Body of pancreas (tissue), 4 donors: ENCODE results near the gene SLC47A2. TPM values are rescaled to one million over a fixed set of nuclear protein-coding genes. Genes with fewer than 3 reads are reported as not detected.

Experiments
- ATAC-seq: fragments of 150-250 bp; one replicate; pipeline ENCODE4 v1.9.1; 2016
- DNase-seq, 4 donors: peaks; one replicate each; pipeline ENCODE4 v3.0.0-alpha.2; 2019
- H3K27ac ChIP-seq, 4 donors: fragments of 200-600 bp; sonication (generic); 1 replicate in 3 of 4; 2 replicates in 1 of 4; pipeline versions ENCODE4 v1.5.1 to v1.6.1; 2016 to 2019; ENCODE audit warnings: mild to moderate bottlenecking in 1 of 4, mixed read lengths in 1 of 4, moderate library complexity in 1 of 4
- H3K27me3 ChIP-seq, 2 donors: fragments of 200-600 bp; sonication (generic); one replicate each; pipeline ENCODE4 v1.6.0; 2016; ENCODE audit warnings: mild to moderate bottlenecking in 1 of 2
- H3K36me3 ChIP-seq, 2 donors: fragments of 200-600 bp; sonication (generic); replicated peaks in 1 of 2; 2 replicates each; pipeline ENCODE4 v1.5.1; 2016; ENCODE audit warnings: low read depth in 2 of 2; ENCODE audit not compliant: insufficient read depth in 1 of 2
- H3K4me1 ChIP-seq: fragments of 200-600 bp; sonication (generic); one replicate; pipeline ENCODE4 v1.6.0; 2016
- H3K4me3 ChIP-seq, 2 donors: fragments of 200-600 bp; sonication (generic); 1 replicate in 1 of 2; 2 replicates in 1 of 2; pipeline ENCODE4 v1.5.1; 2016 to 2019
- H3K9me3 ChIP-seq, 3 donors: fragments of 200-600 bp; sonication (generic); 1 replicate in 2 of 3; 2 replicates in 1 of 3; pipeline ENCODE4 v1.5.1; 2016
- POLR2A ChIP-seq, 3 donors: fragments of 450-650 bp; IDR thresholded peaks; one replicate each; pipeline ENCODE4 v1.6.1; 2016; ENCODE audit warnings: antibody characterized with exemption in 3 of 3, mild to moderate bottlenecking in 2 of 3
- WGBS, 2 donors: methylation state at CpG; one replicate each; pipeline ENCODE4 v1.1.5; 2017; 5-methylcytosine and 5-hydroxymethylcytosine counted together
- intact Hi-C: fragments of 100-400 bp; cut with DNase I; formaldehyde crosslinking; loops from one replicate; pipeline ENCODE4 v1.15.1; 2023
- total RNA-seq, 2 donors: library from RNA; depleted of rRNA; stranded (reverse); fragments of >200 nt; gene quantifications; one replicate each; pipeline ENCODE4 v1.1.0, GENCODE V29; 2016
- TF ChIP-seq, protein P1 (sequence below), 7 experiments: fragments of 450-650 bp in 4 of 7; fragments of 200-600 bp in 3 of 7; sonication (generic) in 3 of 7; IDR thresholded peaks; one replicate each; pipeline ENCODE4 v1.5.1; 2016 to 2019; ENCODE audit warnings: antibody characterized with exemption in 7 of 7

SLC47A2 gene
- total RNA-seq, 2 donors from 2014 or later: 0.26 TPM; not detected in 1

DNA sequence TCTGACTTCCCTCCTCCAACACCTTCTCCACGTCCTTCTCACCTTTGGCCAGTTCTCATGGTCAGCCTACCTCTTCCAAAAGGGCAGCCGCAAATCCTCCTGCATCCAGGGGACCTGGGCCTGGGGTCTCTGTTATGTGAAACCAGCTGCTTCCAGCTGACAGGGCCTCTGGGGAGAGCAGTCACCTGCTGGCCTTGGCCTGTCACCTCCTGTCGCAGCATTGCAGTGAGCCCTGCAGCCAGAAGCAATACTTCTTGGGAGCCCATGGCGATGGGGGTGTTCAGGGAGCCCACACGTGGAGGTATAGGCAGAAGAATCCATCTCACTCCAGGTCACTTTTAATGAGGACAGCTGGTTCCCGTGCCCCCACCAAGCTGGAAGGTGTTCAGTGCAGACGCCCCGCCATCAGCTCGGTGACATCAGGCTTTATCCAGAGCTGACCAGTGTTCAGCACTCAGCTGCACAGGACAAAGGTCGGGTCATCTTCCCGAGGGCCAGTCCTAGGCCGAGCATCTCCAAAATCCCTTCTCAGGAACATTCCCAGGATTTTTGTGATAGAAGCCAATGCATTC is 1.7 kb upstream of the SLC47A2 start:
- no peak overlapping the region for H3K27ac ChIP-seq
- ATAC-seq (no peak), DNase-seq (no peak)
- no peaks in the 10 kb centered on the region for H3K36me3 ChIP-seq
- H3K4me1 ChIP-seq: peaks cover 18% of the 10 kb centered on the region
- TF ChIP-seq, protein P1, sequence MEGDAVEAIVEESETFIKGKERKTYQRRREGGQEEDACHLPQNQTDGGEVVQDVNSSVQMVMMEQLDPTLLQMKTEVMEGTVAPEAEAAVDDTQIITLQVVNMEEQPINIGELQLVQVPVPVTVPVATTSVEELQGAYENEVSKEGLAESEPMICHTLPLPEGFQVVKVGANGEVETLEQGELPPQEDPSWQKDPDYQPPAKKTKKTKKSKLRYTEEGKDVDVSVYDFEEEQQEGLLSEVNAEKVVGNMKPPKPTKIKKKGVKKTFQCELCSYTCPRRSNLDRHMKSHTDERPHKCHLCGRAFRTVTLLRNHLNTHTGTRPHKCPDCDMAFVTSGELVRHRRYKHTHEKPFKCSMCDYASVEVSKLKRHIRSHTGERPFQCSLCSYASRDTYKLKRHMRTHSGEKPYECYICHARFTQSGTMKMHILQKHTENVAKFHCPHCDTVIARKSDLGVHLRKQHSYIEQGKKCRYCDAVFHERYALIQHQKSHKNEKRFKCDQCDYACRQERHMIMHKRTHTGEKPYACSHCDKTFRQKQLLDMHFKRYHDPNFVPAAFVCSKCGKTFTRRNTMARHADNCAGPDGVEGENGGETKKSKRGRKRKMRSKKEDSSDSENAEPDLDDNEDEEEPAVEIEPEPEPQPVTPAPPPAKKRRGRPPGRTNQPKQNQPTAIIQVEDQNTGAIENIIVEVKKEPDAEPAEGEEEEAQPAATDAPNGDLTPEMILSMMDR (IDR thresholded peaks at IDR 0.05): no peak
- TF ChIP-seq POLR2A (IDR thresholded peaks at IDR 0.05): no peak
- no peaks in the 10 kb centered on the region for H3K9me3 ChIP-seq
- no peak overlapping the region for H3K4me3 ChIP-seq
- no peaks in the 10 kb centered on the region for H3K27me3 ChIP-seq
- intact Hi-C loops: no loop called here
- 69 to 73% methylated on average over 3 to 12 of the region's 12 CpGs for WGBS, 2 donors

DNA sequence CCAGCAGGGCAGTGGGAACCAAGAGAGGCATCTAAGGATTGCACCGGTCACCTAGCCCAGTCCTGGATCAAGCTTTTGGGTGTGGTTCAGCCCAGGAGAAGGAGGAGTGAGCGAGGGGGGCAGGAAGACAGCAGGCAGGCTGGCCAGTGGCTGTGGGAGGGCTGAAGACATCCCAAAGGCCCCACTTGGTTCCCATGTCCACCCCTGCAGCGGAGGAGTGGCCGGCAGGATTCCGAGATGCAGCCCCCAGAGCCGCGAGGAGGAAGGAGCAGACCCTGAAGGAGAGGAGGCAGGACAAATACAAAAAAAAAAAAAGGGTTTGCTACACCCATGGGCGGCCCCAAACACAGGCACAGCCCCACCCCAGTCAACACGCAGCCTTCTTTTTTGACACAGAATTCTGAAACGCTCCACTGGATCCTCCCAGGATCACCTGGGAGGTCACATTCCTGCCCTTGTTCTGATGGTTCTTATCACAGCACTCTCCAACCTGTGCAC is 1.1 kb upstream of the SLC47A2 start:
- Histone ChIP-seq H3K27me3 (no peaks in the 10 kb centered on the region), H3K4me3 (no peak overlapping the region), H3K36me3 (no peaks in the 10 kb centered on the region), H3K9me3 (no peaks in the 10 kb centered on the region), H3K27ac (no peak overlapping the region), H3K4me1 (peaks cover 18% of the 10 kb centered on the region)
- intact Hi-C loops: no loop called here
- WGBS, 2 donors: 79 to 83% methylated on average over 10 of the region's 10 CpGs
- ATAC-seq (no peak), DNase-seq (no peak)
- TF ChIP-seq, protein P1 (IDR thresholded peaks at IDR 0.05): no peak
- no peak for TF ChIP-seq POLR2A (IDR thresholded peaks at IDR 0.05)

DNA sequence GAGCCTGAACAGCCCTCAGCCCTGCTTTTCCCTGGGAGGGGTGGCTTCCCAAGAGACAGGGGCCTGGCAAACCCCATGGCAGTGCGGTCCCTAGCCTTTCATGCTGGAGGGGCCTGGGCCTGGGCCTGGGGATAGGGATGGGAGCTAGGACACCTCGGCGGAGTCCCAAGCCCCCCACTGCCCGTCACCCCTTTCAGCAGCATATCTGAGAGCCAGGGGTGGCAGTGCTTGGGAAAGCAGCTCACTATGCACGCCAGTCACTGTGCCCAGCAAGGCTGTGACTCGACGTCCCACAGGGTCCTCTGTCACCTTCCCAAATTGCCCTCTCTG is 612 bp upstream of the SLC47A2 start:
- DNase-seq (no peak), ATAC-seq (no peak)
- TF ChIP-seq, protein P1 (IDR thresholded peaks at IDR 0.05): no peak
- no peak for TF ChIP-seq POLR2A (IDR thresholded peaks at IDR 0.05)
- no peaks in the 10 kb centered on the region for H3K36me3 ChIP-seq
- WGBS, 2 donors: 80% methylated on average over 4 to 6 of the region's 7 CpGs
- no peaks in the 10 kb centered on the region for H3K9me3 ChIP-seq
- peaks cover 18% of the 10 kb centered on the region for H3K4me1 ChIP-seq
- H3K27ac ChIP-seq: no peak overlapping the region
- H3K27me3 ChIP-seq: no peaks in the 10 kb centered on the region
- intact Hi-C loops: no loop called here
- H3K4me3 ChIP-seq: no peak overlapping the region

DNA sequence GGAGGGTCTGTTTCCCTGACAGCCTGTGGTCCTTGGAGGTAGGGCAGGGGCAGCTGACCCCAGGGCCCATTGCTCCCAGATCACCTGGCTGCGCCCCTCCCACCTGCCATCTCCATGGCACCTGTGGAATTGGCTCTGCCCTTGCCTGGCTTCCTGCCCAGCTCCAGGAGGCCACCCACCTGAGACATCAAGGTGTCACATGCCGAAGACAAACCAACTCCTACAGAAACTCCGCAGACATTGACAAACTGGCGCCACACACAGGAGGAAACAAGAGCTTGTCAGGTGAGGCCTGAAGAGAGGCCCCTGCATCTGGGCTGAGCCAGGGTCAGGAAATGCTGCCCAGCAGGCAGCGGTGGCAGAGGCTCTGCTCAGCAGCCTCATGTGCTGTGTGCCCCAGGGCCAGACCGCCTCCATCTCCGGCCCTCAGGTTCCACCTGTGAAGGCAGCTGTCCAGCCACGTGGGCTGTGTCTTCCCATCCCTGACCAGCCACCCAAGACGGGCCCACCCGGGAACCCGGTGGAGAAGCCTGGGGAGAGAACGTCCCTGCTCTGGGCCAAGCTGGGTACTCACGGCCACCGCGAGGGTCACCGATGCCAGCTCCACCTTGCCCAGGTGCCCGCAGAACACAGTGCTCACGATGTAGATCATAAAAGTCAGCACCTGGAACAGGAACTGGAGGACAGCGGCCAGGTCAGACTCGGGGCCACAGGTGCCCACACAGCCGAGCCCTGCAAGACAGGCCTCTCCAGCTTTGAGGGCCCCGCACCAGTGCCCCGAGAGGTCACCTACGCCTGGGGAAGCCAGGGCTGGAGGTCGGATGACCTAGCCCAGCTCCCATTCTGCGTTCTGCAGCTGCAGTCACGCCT is 1.6 kb downstream of the SLC47A2 start:
- no peaks in the 10 kb centered on the region for H3K9me3 ChIP-seq
- H3K27ac ChIP-seq: no peak overlapping the region
- WGBS, 2 donors: 69 to 78% methylated on average over 7 to 24 of the region's 27 CpGs
- no peak for TF ChIP-seq POLR2A (IDR thresholded peaks at IDR 0.05)
- TF ChIP-seq, protein P1 (IDR thresholded peaks at IDR 0.05): no peak
- H3K36me3 ChIP-seq: no peaks in the 10 kb centered on the region
- H3K4me1 ChIP-seq: peaks cover 9% of the 10 kb centered on the region
- H3K27me3 ChIP-seq: no peaks in the 10 kb centered on the region
- ATAC-seq: peak; percentile 36
- DNase-seq: peak in 3 of 4 donors; percentile 41 to 58 (median 48)
- intact Hi-C loops: no loop called here
- no peak overlapping the region for H3K4me3 ChIP-seq
